ENCODE data around the gene PEX5L.

PEX5L gene

GRCh38 chr3:179956416-179956830, 80.3 kb downstream of the PEX5L start:
- no peaks in the 10 kb centered on the region for H3K27me3 ChIP-seq (ENCODE audit: insufficient read depth, low read length)
- no peak overlapping the region for H3K4ac ChIP-seq (ENCODE audit: low read depth, low read length)
- no peak overlapping the region for H2BK5ac ChIP-seq (ENCODE audit: low read depth, low read length, poor library complexity)
- no peak overlapping the region for H3K14ac ChIP-seq (ENCODE audit: low read length)
- no peak overlapping the region for H3K4me2 ChIP-seq (ENCODE audit: low read length)
- no peak overlapping the region for H2BK120ac ChIP-seq (ENCODE audit: insufficient read depth, low read length, poor library complexity)
- no peak overlapping the region for H4K8ac ChIP-seq (ENCODE audit: low read depth, low read length)
- no peak overlapping the region for H3K27ac ChIP-seq (ENCODE audit: low read depth, low read length)
- no peak overlapping the region for H4K91ac ChIP-seq (ENCODE audit: low read depth, low read length)
- no peak overlapping the region for H2BK12ac ChIP-seq (ENCODE audit: low read length)
- no peaks in the 10 kb centered on the region for H3K79me1 ChIP-seq (ENCODE audit: low read length)
- WGBS (ENCODE audit: extremely low coverage, insufficient coverage, insufficient read length), result no CpG with 5 or more reads among the region's 7 CpGs
- no peaks in the 10 kb centered on the region for H3K79me2 ChIP-seq (ENCODE audit: control insufficient read depth, insufficient read depth, low read length, poor library complexity)
- H3K23ac ChIP-seq (ENCODE audit: low read length), result no peak overlapping the region
- no peaks in the 10 kb centered on the region for H3K9me3 ChIP-seq (ENCODE audit: insufficient read depth, low read depth, low read length)
- no peak overlapping the region for H2AK5ac ChIP-seq (ENCODE audit: low read length)
- no peak for DNase-seq
- no peak overlapping the region for H2AFZ ChIP-seq (ENCODE audit: insufficient read depth, low read length, poor library complexity)
- no peak overlapping the region for H3K4me3 ChIP-seq (ENCODE audit: low read depth, low read length)
- no peak overlapping the region for H3K18ac ChIP-seq (ENCODE audit: low read length)
- no peaks in the 10 kb centered on the region for H3K4me1 ChIP-seq (ENCODE audit: control insufficient read depth in 1 of 2, insufficient read depth in 2 of 2, low read length in 2 of 2)
- no peaks in the 10 kb centered on the region for H3K36me3 ChIP-seq (ENCODE audit: control insufficient read depth in 1 of 2, insufficient read depth in 2 of 2, low read length in 2 of 2)
- H3K9ac ChIP-seq (ENCODE audit: low read length), result no peak overlapping the region
- H4K12ac ChIP-seq (ENCODE audit: low read depth, low read length), result no peak overlapping the region

GRCh38 chr3:179955809-179956208, 80.9 kb downstream of the PEX5L start:
- no peaks in the 10 kb centered on the region for H3K9me3 ChIP-seq (ENCODE audit: insufficient read depth, low read depth, low read length)
- no peaks in the 10 kb centered on the region for H3K79me2 ChIP-seq (ENCODE audit: control insufficient read depth, insufficient read depth, low read length, poor library complexity)
- H4K12ac ChIP-seq (ENCODE audit: low read depth, low read length), result no peak overlapping the region
- no peaks in the 10 kb centered on the region for H3K36me3 ChIP-seq (ENCODE audit: control insufficient read depth in 1 of 2, insufficient read depth in 2 of 2, low read length in 2 of 2)
- H3K23ac ChIP-seq (ENCODE audit: low read length), result no peak overlapping the region
- no peak overlapping the region for H3K4me2 ChIP-seq (ENCODE audit: low read length)
- no CpG with 5 or more reads among the region's 3 CpGs for WGBS (ENCODE audit: extremely low coverage, insufficient coverage, insufficient read length)
- no peak overlapping the region for H4K91ac ChIP-seq (ENCODE audit: low read depth, low read length)
- no peaks in the 10 kb centered on the region for H3K79me1 ChIP-seq (ENCODE audit: low read length)
- H3K9ac ChIP-seq (ENCODE audit: low read length), result no peak overlapping the region
- no peak overlapping the region for H2BK5ac ChIP-seq (ENCODE audit: low read depth, low read length, poor library complexity)
- H3K4me3 ChIP-seq (ENCODE audit: low read depth, low read length), result no peak overlapping the region
- H3K18ac ChIP-seq (ENCODE audit: low read length), result no peak overlapping the region
- no peak for DNase-seq
- H3K4me1 ChIP-seq (ENCODE audit: control insufficient read depth in 1 of 2, insufficient read depth in 2 of 2, low read length in 2 of 2), result no peaks in the 10 kb centered on the region
- no peak overlapping the region for H2BK12ac ChIP-seq (ENCODE audit: low read length)
- no peak overlapping the region for H3K4ac ChIP-seq (ENCODE audit: low read depth, low read length)
- no peak overlapping the region for H4K8ac ChIP-seq (ENCODE audit: low read depth, low read length)
- H3K27ac ChIP-seq (ENCODE audit: low read depth, low read length), result no peak overlapping the region
- no peak overlapping the region for H2BK120ac ChIP-seq (ENCODE audit: insufficient read depth, low read length, poor library complexity)
- H2AK5ac ChIP-seq (ENCODE audit: low read length), result no peak overlapping the region
- no peaks in the 10 kb centered on the region for H3K27me3 ChIP-seq (ENCODE audit: insufficient read depth, low read length)
- no peak overlapping the region for H2AFZ ChIP-seq (ENCODE audit: insufficient read depth, low read length, poor library complexity)
- H3K14ac ChIP-seq (ENCODE audit: low read length), result no peak overlapping the region

- no peaks in the 10 kb centered on the region for H3K79me2 ChIP-seq (ENCODE audit: control insufficient read depth, insufficient read depth, low read length, poor library complexity)
- no peak overlapping the region for H2AFZ ChIP-seq (ENCODE audit: insufficient read depth, low read length, poor library complexity)
- no peaks in the 10 kb centered on the region for H3K79me1 ChIP-seq (ENCODE audit: low read length)
- no peak overlapping the region for H3K9ac ChIP-seq (ENCODE audit: low read length)
- H3K4ac ChIP-seq (ENCODE audit: low read depth, low read length), result no peak overlapping the region
- H3K27ac ChIP-seq (ENCODE audit: low read depth, low read length), result no peak overlapping the region
- no peak overlapping the region for H2BK120ac ChIP-seq (ENCODE audit: insufficient read depth, low read length, poor library complexity)
- no peak overlapping the region for H4K91ac ChIP-seq (ENCODE audit: low read depth, low read length)
- H2BK5ac ChIP-seq (ENCODE audit: low read depth, low read length, poor library complexity), result no peak overlapping the region
- no peak overlapping the region for H2BK12ac ChIP-seq (ENCODE audit: low read length)
- no peaks in the 10 kb centered on the region for H3K27me3 ChIP-seq (ENCODE audit: insufficient read depth, low read length)
- no peak overlapping the region for H3K4me3 ChIP-seq (ENCODE audit: low read depth, low read length)
- H3K14ac ChIP-seq (ENCODE audit: low read length), result no peak overlapping the region
- no peaks in the 10 kb centered on the region for H3K9me3 ChIP-seq (ENCODE audit: insufficient read depth, low read depth, low read length)
- no peak overlapping the region for H2AK5ac ChIP-seq (ENCODE audit: low read length)
- no peak overlapping the region for H4K12ac ChIP-seq (ENCODE audit: low read depth, low read length)
- H3K4me2 ChIP-seq (ENCODE audit: low read length), result no peak overlapping the region
- no peak for DNase-seq
- H3K18ac ChIP-seq (ENCODE audit: low read length), result no peak overlapping the region
- no peaks in the 10 kb centered on the region for H3K4me1 ChIP-seq (ENCODE audit: control insufficient read depth in 1 of 2, insufficient read depth in 2 of 2, low read length in 2 of 2)
- no peak overlapping the region for H4K8ac ChIP-seq (ENCODE audit: low read depth, low read length)
- H3K36me3 ChIP-seq (ENCODE audit: control insufficient read depth in 1 of 2, insufficient read depth in 2 of 2, low read length in 2 of 2), result no peaks in the 10 kb centered on the region
- H3K23ac ChIP-seq (ENCODE audit: low read length), result no peak overlapping the region
- WGBS (ENCODE audit: extremely low coverage, insufficient coverage, insufficient read length), result no CpG with 5 or more reads among the region's 5 CpGs
These were observed 81.5 kb downstream of the PEX5L start for GRCh38 chr3:179955286-179955685.

DNA sequence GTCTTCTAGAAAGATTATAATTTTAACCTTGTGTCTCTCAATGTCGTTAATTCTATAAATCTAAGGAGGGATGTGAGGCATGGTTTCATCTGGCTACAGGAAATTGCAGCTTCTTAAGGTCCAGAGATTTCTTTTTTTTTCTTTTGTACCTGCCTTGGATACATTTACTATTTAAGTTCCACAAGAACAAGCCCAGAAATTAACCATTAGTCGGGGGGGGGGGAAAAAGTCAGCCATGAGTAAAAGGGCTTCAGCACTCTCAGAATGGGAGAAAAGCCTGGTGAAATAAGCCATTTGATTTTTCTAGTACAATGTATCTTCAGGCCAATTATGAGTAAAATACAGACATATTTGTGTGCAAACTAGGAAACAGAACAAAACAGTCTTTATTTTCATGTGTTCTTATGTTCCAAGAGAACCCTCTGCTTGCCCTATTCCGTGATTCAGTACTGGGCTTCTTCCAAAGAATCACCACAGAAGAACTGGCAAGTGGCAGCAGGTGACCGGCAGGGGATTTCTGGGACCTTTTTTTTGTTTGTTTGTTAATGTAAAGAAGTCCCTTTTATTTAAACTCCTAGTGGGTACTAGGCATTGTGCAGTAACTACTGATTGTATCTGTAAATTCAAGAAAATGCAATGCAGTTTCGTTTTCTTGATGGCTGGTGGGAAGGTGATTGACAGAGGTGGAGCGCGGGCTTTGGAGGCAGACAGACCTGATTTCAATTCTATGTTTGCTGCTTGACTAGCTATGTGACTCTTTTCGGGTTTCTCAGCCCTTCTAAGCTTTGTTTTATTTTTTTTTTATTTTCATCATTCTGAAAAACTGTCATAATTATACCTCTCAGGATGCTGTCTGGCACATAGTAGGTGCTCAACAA, 82.5 kb downstream of the PEX5L start:
- H2AFZ ChIP-seq (ENCODE audit: insufficient read depth, low read length, poor library complexity), result no peak overlapping the region
- H2BK5ac ChIP-seq (ENCODE audit: low read depth, low read length, poor library complexity), result no peak overlapping the region
- no peak overlapping the region for H3K4me2 ChIP-seq (ENCODE audit: low read length)
- H2BK12ac ChIP-seq (ENCODE audit: low read length), result no peak overlapping the region
- H3K4ac ChIP-seq (ENCODE audit: low read depth, low read length), result no peak overlapping the region
- H2AK5ac ChIP-seq (ENCODE audit: low read length), result no peak overlapping the region
- no peak overlapping the region for H3K9ac ChIP-seq (ENCODE audit: low read length)
- DNase-seq, result no peak
- no peak overlapping the region for H2BK120ac ChIP-seq (ENCODE audit: insufficient read depth, low read length, poor library complexity)
- H4K8ac ChIP-seq (ENCODE audit: low read depth, low read length), result no peak overlapping the region
- no peaks in the 10 kb centered on the region for H3K79me1 ChIP-seq (ENCODE audit: low read length)
- H4K91ac ChIP-seq (ENCODE audit: low read depth, low read length), result no peak overlapping the region
- H3K14ac ChIP-seq (ENCODE audit: low read length), result no peak overlapping the region
- H3K4me1 ChIP-seq (ENCODE audit: control insufficient read depth in 1 of 2, insufficient read depth in 2 of 2, low read length in 2 of 2), result no peaks in the 10 kb centered on the region
- H3K27me3 ChIP-seq (ENCODE audit: insufficient read depth, low read length), result no peaks in the 10 kb centered on the region
- no peak overlapping the region for H3K27ac ChIP-seq (ENCODE audit: low read depth, low read length)
- H3K4me3 ChIP-seq (ENCODE audit: low read depth, low read length), result no peak overlapping the region
- WGBS (ENCODE audit: extremely low coverage, insufficient coverage, insufficient read length), result no CpG with 5 or more reads among the region's 8 CpGs
- no peaks in the 10 kb centered on the region for H3K79me2 ChIP-seq (ENCODE audit: control insufficient read depth, insufficient read depth, low read length, poor library complexity)
- no peaks in the 10 kb centered on the region for H3K36me3 ChIP-seq (ENCODE audit: control insufficient read depth in 1 of 2, insufficient read depth in 2 of 2, low read length in 2 of 2)
- no peak overlapping the region for H3K18ac ChIP-seq (ENCODE audit: low read length)
- no peak overlapping the region for H3K23ac ChIP-seq (ENCODE audit: low read length)
- H3K9me3 ChIP-seq (ENCODE audit: insufficient read depth, low read depth, low read length), result no peaks in the 10 kb centered on the region
- no peak overlapping the region for H4K12ac ChIP-seq (ENCODE audit: low read depth, low read length)

Measured in trophoblast cell (in vitro differentiated cells and primary cell).